ENCODE measurements around the gene IKZF2. TPM values are rescaled to one million over a fixed set of nuclear protein-coding genes. Genes with fewer than 3 reads are reported as not detected.
"Not testable (repeated sequence)": the region's sequence is repeated elsewhere in the genome, so short reads cannot be mapped to it uniquely, and the experiment has no call there.

The IKZF2 gene
- total and polyA plus RNA-seq, 11 donors = 0.84 to 8.0 (median 5.9) TPM

GRCh38 chr2:213021971-213022899 is 129.2 kb downstream of the IKZF2 start:
- ATAC-seq = no peak
- Histone ChIP-seq H3K36me3 (peaks cover 0 to 12% (median 0%) of the 10 kb centered on the region in 9 donors), H3K4me1 (peaks cover 0 to 3% (median 0%) of the 10 kb centered on the region in 12 donors), H3K4me3 (no peak overlapping the region), H3K27me3 (no peaks in the 10 kb centered on the region), H3K27ac (no peak overlapping the region), H3K9me3 (no peaks in the 10 kb centered on the region)
- DNase-seq = no peak
- 82 to 91% (median 89%) methylated on average over 5 of the region's 5 CpGs for WGBS, 4 donors
- TF ChIP-seq POLR2A (IDR thresholded peaks at IDR 0.05) = no peak
- TF ChIP-seq CTCF (IDR thresholded peaks at IDR 0.05) = no peak
- intact Hi-C loops (cut with DNase I) = no loop called here

- H3K4me3 ChIP-seq; H3K4me1 ChIP-seq; intact Hi-C loops (cut with DNase I); H3K27ac ChIP-seq; H3K27me3 ChIP-seq; H3K9me3 ChIP-seq; ATAC-seq; DNase-seq: not testable (repeated sequence)
- peaks cover 0 to 12% (median 0%) of the 10 kb centered on the region in 9 donors for H3K36me3 ChIP-seq
- 89 to 94% (median 92%) methylated on average over 6 of the region's 6 CpGs for WGBS, 4 donors
Measured at GRCh38 chr2:213020913-213021312, 130.5 kb downstream of the IKZF2 start.

- H3K4me3 ChIP-seq = no peak overlapping the region
- DNase-seq (no peak), ATAC-seq (no peak)
- H3K4me1 ChIP-seq = peaks cover 0 to 3% (median 0%) of the 10 kb centered on the region in 12 donors
- intact Hi-C loops (cut with DNase I) = no loop called here
- H3K27ac ChIP-seq = no peak overlapping the region
- no peak for TF ChIP-seq POLR2A (IDR thresholded peaks at IDR 0.05)
- TF ChIP-seq CTCF (IDR thresholded peaks at IDR 0.05) = no peak
- no peaks in the 10 kb centered on the region for H3K9me3 ChIP-seq
- 81 to 95% (median 91%) methylated on average over 3 of the region's 3 CpGs for WGBS, 4 donors
- H3K36me3 ChIP-seq = peaks cover 0 to 12% (median 0%) of the 10 kb centered on the region in 9 donors
- H3K27me3 ChIP-seq = no peaks in the 10 kb centered on the region
Measured at GRCh38 chr2:213020268-213020667, 131.1 kb downstream of the IKZF2 start.

GRCh38 chr2:213019368-213019767 is 132.0 kb downstream of the IKZF2 start:
- 77 to 86% (median 84%) methylated on average over 2 of the region's 2 CpGs for WGBS, 4 donors
- peaks cover 0 to 3% (median 0%) of the 10 kb centered on the region in 12 donors for H3K4me1 ChIP-seq
- peaks cover 0 to 12% (median 0%) of the 10 kb centered on the region in 9 donors for H3K36me3 ChIP-seq
- no peak overlapping the region for H3K27ac ChIP-seq
- ATAC-seq = no peak
- no peaks in the 10 kb centered on the region for H3K9me3 ChIP-seq
- H3K4me3 ChIP-seq = no peak overlapping the region
- TF ChIP-seq POLR2A (IDR thresholded peaks at IDR 0.05) (no peak), CTCF (IDR thresholded peaks at IDR 0.05) (no peak)
- intact Hi-C loops (cut with DNase I) = no loop called here
- no peak for DNase-seq
- H3K27me3 ChIP-seq = no peaks in the 10 kb centered on the region

Data from heart left ventricle (tissue), 16 donors.